ENCODE results near the gene MSI2.

MSI2 gene

GRCh38 chr17:57533684-57534305 lies 277.5 kb downstream of the MSI2 start:
- DNase-seq: no peak

- DNase-seq: no peak
Observed at GRCh38 chr17:57534863-57535248, 278.5 kb downstream of the MSI2 start.

- peak; percentile 75 for DNase-seq
Observed at GRCh38 chr17:57535249-57535966, 279.1 kb downstream of the MSI2 start.

- no peak for DNase-seq
Observed at GRCh38 chr17:57536289-57536688, 280.0 kb downstream of the MSI2 start.

GRCh38 chr17:57536789-57537523 lies 280.6 kb downstream of the MSI2 start:
- DNase-seq: no peak

GRCh38 chr17:57537524-57538410 lies 281.4 kb downstream of the MSI2 start:
- no peak for DNase-seq

- no peak for DNase-seq
Observed at GRCh38 chr17:57538736-57539456, 282.6 kb downstream of the MSI2 start.

GRCh38 chr17:57539529-57540301 lies 283.4 kb downstream of the MSI2 start:
- no peak for DNase-seq

- no peak for DNase-seq
Observed at GRCh38 chr17:57540596-57540995, 284.3 kb downstream of the MSI2 start.

GRCh38 chr17:57541049-57541448 lies 284.7 kb downstream of the MSI2 start:
- no peak for DNase-seq

GRCh38 chr17:57541472-57542394 lies 285.4 kb downstream of the MSI2 start:
- DNase-seq: peak; percentile 42

- DNase-seq: no peak
Observed at GRCh38 chr17:57542510-57542909, 286.2 kb downstream of the MSI2 start.

GRCh38 chr17:57543230-57543629 lies 286.9 kb downstream of the MSI2 start:
- no peak for DNase-seq

- no peak for DNase-seq
Observed at GRCh38 chr17:57544401-57544800, 288.1 kb downstream of the MSI2 start.

GRCh38 chr17:57544834-57545463 lies 288.6 kb downstream of the MSI2 start:
- DNase-seq: no peak

- peak; percentile 48 for DNase-seq
Observed at GRCh38 chr17:57545731-57546342, 289.5 kb downstream of the MSI2 start.

GRCh38 chr17:57548421-57549410 lies 292.4 kb downstream of the MSI2 start:
- DNase-seq: no peak

GRCh38 chr17:57549468-57549867 lies 293.1 kb downstream of the MSI2 start:
- no peak for DNase-seq

Data from NCI-H510A (cell line).